HEK293 (cell line): Measurements from ENCODE around the gene RBFOX1.

Experiments
- CTCF ChIA-PET: fragments of 350-600 bp; formaldehyde crosslinking; extraction: SDS; loops from one replicate; lab custom pipeline; 2021; ENCODE audit warnings: antibody characterized with exemption; lab: Yijun Ruan, JAX
- POLR2A ChIA-PET: fragments of 300-600 bp; formaldehyde crosslinking; extraction: SDS; loops from one replicate; lab custom pipeline; 2020; ENCODE audit warnings: antibody characterized with exemption, inconsistent platforms; lab: Yijun Ruan, JAX
- H3K27ac ChIP-seq: fragments of 200-500 bp; sonication (Bioruptor generic); 2 replicates; pipeline ENCODE4 v1.5.1; 2014; ENCODE audit warnings: low read depth, low read length, control low read depth, inconsistent platforms; ENCODE audit errors: extremely low read depth
- H3K36me3 ChIP-seq, 2 experiments: fragments of 200-500 bp in 1 of 2; sonication (Bioruptor generic) in 1 of 2; 1 replicate in 1 of 2; 2 replicates in 1 of 2; pipeline ENCODE4 v1.5.1; 2014 to 2017; ENCODE audit warnings: inconsistent platforms in 2 of 2, low read length in 2 of 2; ENCODE audit not compliant: control insufficient read depth in 2 of 2, insufficient read depth in 1 of 2
- H3K4me1 ChIP-seq: fragments of 200-500 bp; sonication (Bioruptor generic); 2 replicates; pipeline ENCODE4 v1.5.1; 2014; ENCODE audit warnings: mild to moderate bottlenecking, low read length, inconsistent platforms; ENCODE audit not compliant: control insufficient read depth, insufficient read depth
- H3K4me3 ChIP-seq: 2 replicates; pipeline ENCODE4 v1.5.1; 2011; ENCODE audit warnings: low read depth, mild to moderate bottlenecking, control low read depth, low read length, moderate library complexity
- H3K9me3 ChIP-seq: fragments of 200-500 bp; sonication (Bioruptor generic); 2 replicates; pipeline ENCODE4 v1.5.1; 2014; ENCODE audit warnings: low read depth, low read length, inconsistent platforms; ENCODE audit not compliant: control insufficient read depth, insufficient read depth
- EGR2 ChIP-seq: fragments of 450-650 bp; formaldehyde crosslinking; IDR thresholded peaks from 2 replicates; pipeline ENCODE4 v1.5.1; 2016; ENCODE audit warnings: low read depth, missing biosample characterization, missing genetic modification characterization
- GLIS1 ChIP-seq: fragments of 450-650 bp; formaldehyde crosslinking; IDR thresholded peaks from 2 replicates; pipeline ENCODE4 v1.5.1; 2016; ENCODE audit warnings: missing biosample characterization, missing genetic modification characterization
- OVOL3 ChIP-seq: fragments of 450-650 bp; formaldehyde crosslinking; IDR thresholded peaks from 2 replicates; pipeline ENCODE4 v1.5.1; 2016; ENCODE audit warnings: missing biosample characterization, missing genetic modification characterization
- REPIN1 ChIP-seq: fragments of 450-650 bp; formaldehyde crosslinking; IDR thresholded peaks from 2 replicates; pipeline ENCODE4 v1.5.1; 2017; ENCODE audit warnings: missing biosample characterization, missing genetic modification characterization, low read depth
- YY1 ChIP-seq: fragments of 450-650 bp; formaldehyde crosslinking; IDR thresholded peaks from 2 replicates; pipeline ENCODE4 v1.5.1; 2018; ENCODE audit warnings: missing biosample characterization, missing genetic modification characterization
- ZBTB20 ChIP-seq: fragments of 450-650 bp; formaldehyde crosslinking; IDR thresholded peaks from 2 replicates; pipeline ENCODE4 v1.5.1; 2016; ENCODE audit warnings: missing biosample characterization, missing genetic modification characterization
- ZBTB7A ChIP-seq: fragments of 450-650 bp; formaldehyde crosslinking; IDR thresholded peaks from 2 replicates; pipeline ENCODE4 v1.5.1; 2016; ENCODE audit warnings: low read depth, missing biosample characterization, missing genetic modification characterization
- ZFP69B ChIP-seq: fragments of 450-650 bp; formaldehyde crosslinking; IDR thresholded peaks from 2 replicates; pipeline ENCODE4 v1.5.1; 2016; ENCODE audit warnings: missing biosample characterization, missing genetic modification characterization
- ZNF112 ChIP-seq: fragments of 450-650 bp; formaldehyde crosslinking; IDR thresholded peaks from 2 replicates; pipeline ENCODE4 v1.5.0; 2017; ENCODE audit warnings: missing biosample characterization, missing genetic modification characterization
- ZNF138 ChIP-seq: fragments of 450-650 bp; formaldehyde crosslinking; IDR thresholded peaks from 2 replicates; pipeline ENCODE4 v1.5.1; 2016; ENCODE audit warnings: missing biosample characterization, missing genetic modification characterization, borderline replicate concordance
- ZNF184 ChIP-seq: fragments of 450-650 bp; IDR thresholded peaks from 2 replicates; pipeline ENCODE4 v1.5.1; 2018; ENCODE audit warnings: missing biosample characterization, mild to moderate bottlenecking, missing genetic modification characterization
- ZNF354C ChIP-seq: fragments of 450-650 bp; formaldehyde crosslinking; IDR thresholded peaks from 2 replicates; pipeline ENCODE4 v1.5.1; 2016; ENCODE audit warnings: missing biosample characterization, missing genetic modification characterization, low read depth, borderline replicate concordance
- ZNF37A ChIP-seq: fragments of 450-650 bp; IDR thresholded peaks from 2 replicates; pipeline ENCODE4 v1.5.1; 2018; ENCODE audit warnings: missing biosample characterization, missing genetic modification characterization
- ZNF510 ChIP-seq: fragments of 450-650 bp; formaldehyde crosslinking; IDR thresholded peaks from 2 replicates; pipeline ENCODE4 v1.5.1; 2018; ENCODE audit warnings: mild to moderate bottlenecking, missing genetic modification characterization, missing biosample characterization; ENCODE audit not compliant: insufficient replicate concordance
- ZNF670 ChIP-seq: fragments of 450-650 bp; formaldehyde crosslinking; IDR thresholded peaks from 2 replicates; pipeline ENCODE4 v1.5.1; 2016; ENCODE audit warnings: missing biosample characterization, missing genetic modification characterization, low read depth
- ZNF707 ChIP-seq: fragments of 450-650 bp; formaldehyde crosslinking; IDR thresholded peaks from 2 replicates; pipeline ENCODE4 v1.5.1; 2016; ENCODE audit warnings: missing biosample characterization, missing genetic modification characterization
- ZNF747 ChIP-seq: fragments of 450-650 bp; formaldehyde crosslinking; IDR thresholded peaks from 2 replicates; pipeline ENCODE4 v1.5.1; 2016; ENCODE audit warnings: missing biosample characterization, missing genetic modification characterization
- ZNF791 ChIP-seq: fragments of 450-650 bp; formaldehyde crosslinking; IDR thresholded peaks from 2 replicates; pipeline ENCODE4 v1.5.1; 2016; ENCODE audit warnings: missing biosample characterization, missing genetic modification characterization
- ZNF837 ChIP-seq: fragments of 450-650 bp; formaldehyde crosslinking; IDR thresholded peaks from 2 replicates; pipeline ENCODE4 v1.5.1; 2016; ENCODE audit warnings: missing biosample characterization, missing genetic modification characterization
- ZXDB ChIP-seq: fragments of 450-650 bp; formaldehyde crosslinking; IDR thresholded peaks from 2 replicates; pipeline ENCODE4 v1.5.1; 2016; ENCODE audit warnings: missing biosample characterization, missing genetic modification characterization
- TF ChIP-seq, protein P1 (sequence below): fragments of 450-650 bp; formaldehyde crosslinking; optimal IDR thresholded peaks from 2 replicates; pipeline ENCODE3; 2016; ENCODE audit warnings: missing biosample characterization, mild to moderate bottlenecking, missing genetic modification characterization
- TF ChIP-seq, protein P2 (sequence below): fragments of 450-650 bp; IDR thresholded peaks from 2 replicates; pipeline ENCODE4 v1.5.1; 2018; ENCODE audit warnings: missing biosample characterization, mild to moderate bottlenecking, missing genetic modification characterization
- TF ChIP-seq, protein P3 (sequence below): fragments of 450-650 bp; formaldehyde crosslinking; IDR thresholded peaks from 2 replicates; pipeline ENCODE4 v1.5.1; 2016; ENCODE audit warnings: missing biosample characterization, missing genetic modification characterization, borderline replicate concordance
- TF ChIP-seq, protein P4 (sequence below): fragments of 450-650 bp; formaldehyde crosslinking; IDR thresholded peaks from 2 replicates; pipeline ENCODE4; 2016; ENCODE audit warnings: missing biosample characterization, missing genetic modification characterization

RBFOX1 gene

DNA sequence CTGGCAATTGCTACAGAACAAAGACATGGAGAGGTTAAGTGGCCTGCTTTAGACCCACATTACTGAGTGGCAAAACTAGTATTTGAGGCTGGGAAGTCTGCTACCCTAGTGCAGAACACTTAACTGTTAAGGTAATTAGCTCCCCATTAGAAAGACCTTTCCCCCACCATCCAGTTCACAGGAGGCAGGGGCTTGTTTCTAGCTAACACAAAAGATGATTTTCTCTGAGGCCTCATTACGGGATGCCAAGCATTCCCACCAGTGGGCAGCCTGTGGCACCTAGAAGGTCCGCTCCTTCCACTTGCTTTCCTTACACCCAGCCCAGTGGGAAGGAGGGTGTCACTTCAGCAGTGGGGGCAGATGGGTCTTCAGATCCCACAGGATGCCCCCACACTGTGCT is 99.1 kb downstream of the RBFOX1 start (continued):
- no peak for TF ChIP-seq ZNF791 (tag by site-specific recombination)

DNA sequence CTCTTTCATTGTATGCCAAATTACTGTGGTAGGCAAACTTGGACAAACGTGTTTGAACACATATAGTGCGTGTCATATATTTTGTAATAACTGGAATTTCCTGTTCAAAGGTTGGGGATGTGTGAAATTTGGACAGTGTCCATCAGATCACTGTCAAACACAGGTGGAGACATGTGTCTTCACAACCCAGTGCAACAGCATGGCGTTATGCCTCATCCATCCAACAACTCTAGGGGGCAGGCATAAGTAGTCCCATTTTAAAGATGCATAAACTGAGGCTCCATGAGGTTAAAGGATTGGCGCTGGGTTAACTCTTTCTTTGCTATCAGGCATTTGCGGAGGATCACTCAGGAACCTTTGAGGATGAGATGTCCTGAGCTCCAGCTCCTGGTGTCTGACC is 103.7 kb downstream of the RBFOX1 start:
- Histone ChIP-seq H3K27ac (no peak overlapping the region), H3K4me1 (no peaks in the 10 kb centered on the region), H3K36me3 (no peaks in the 10 kb centered on the region), H3K4me3 (no peak overlapping the region), H3K9me3 (no peaks in the 10 kb centered on the region)
- ChIA-PET POLR2A (no interaction called here), CTCF (no interaction called here)
- no peak for TF ChIP-seq ZNF112 (tag by site-specific recombination)
- no peak for TF ChIP-seq ZNF354C (tag by site-specific recombination)
- no peak for TF ChIP-seq ZBTB20 (tag by site-specific recombination)
- TF ChIP-seq, protein P1, sequence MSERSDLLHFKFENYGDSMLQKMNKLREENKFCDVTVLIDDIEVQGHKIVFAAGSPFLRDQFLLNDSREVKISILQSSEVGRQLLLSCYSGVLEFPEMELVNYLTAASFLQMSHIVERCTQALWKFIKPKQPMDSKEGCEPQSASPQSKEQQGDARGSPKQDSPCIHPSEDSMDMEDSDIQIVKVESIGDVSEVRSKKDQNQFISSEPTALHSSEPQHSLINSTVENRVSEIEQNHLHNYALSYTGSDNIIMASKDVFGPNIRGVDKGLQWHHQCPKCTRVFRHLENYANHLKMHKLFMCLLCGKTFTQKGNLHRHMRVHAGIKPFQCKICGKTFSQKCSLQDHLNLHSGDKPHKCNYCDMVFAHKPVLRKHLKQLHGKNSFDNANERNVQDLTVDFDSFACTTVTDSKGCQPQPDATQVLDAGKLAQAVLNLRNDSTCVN (tag by site-specific recombination), result no peak
- TF ChIP-seq ZNF747 (tag by site-specific recombination), result no peak

DNA sequence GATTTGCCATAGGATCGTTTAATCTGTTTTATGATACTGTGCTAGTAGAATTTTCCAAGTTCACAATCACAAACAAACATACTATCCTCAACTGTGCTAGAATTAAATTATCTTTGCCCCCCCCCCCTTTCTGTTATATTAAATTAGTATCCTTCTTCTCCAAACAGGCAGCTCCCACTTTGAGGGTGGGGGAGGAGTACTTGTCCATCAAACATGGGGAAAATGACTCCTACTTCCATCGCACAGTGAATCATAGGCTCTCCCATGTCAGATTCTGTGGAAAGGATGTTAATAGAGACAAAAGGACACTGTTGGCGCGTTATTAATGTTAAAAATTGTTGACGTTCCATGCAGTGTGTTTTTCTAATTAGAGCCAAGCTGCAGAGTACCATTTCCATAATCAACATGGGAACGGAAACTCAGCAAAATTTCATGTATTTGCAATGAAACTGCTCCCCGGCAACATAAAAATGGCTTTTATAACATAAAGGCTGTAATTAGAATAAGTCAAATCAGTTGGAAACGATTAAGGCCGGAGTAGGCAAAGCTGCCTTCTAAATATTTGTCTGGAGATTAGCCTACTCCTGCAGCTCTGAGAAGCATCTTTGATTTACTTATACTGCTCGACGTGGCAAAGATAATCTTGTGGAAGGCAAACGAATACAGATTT is 104.6 kb downstream of the RBFOX1 start:
- TF ChIP-seq ZNF837 (tag by site-specific recombination) (no peak), REPIN1 (tag by site-specific recombination) (no peak), ZNF510 (tag by site-specific recombination) (no peak), ZXDB (no peak), ZNF138 (tag by site-specific recombination) (no peak), ZNF184 (tag by site-specific recombination) (no peak), ZFP69B (no peak), ZNF707 (tag by site-specific recombination) (no peak)
- TF ChIP-seq, protein P2, sequence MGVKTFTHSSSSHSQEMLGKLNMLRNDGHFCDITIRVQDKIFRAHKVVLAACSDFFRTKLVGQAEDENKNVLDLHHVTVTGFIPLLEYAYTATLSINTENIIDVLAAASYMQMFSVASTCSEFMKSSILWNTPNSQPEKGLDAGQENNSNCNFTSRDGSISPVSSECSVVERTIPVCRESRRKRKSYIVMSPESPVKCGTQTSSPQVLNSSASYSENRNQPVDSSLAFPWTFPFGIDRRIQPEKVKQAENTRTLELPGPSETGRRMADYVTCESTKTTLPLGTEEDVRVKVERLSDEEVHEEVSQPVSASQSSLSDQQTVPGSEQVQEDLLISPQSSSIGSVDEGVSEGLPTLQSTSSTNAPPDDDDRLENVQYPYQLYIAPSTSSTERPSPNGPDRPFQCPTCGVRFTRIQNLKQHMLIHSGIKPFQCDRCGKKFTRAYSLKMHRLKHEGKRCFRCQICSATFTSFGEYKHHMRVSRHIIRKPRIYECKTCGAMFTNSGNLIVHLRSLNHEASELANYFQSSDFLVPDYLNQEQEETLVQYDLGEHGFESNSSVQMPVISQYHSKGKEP (tag by site-specific recombination), result no peak
- TF ChIP-seq, all 188 proteins: peak for 0
- POLR2A ChIA-PET, result no interaction called here
- CTCF ChIA-PET, result interaction anchor here (0.7 kb wide), 1 partner anchor 1329 kb away, joined by 3 read pairs; no protein-coding TSS in a partner anchor
- no peaks in the 10 kb centered on the region for H3K36me3 ChIP-seq
- H3K4me3 ChIP-seq, result no peak overlapping the region
- no peak overlapping the region for H3K27ac ChIP-seq
- H3K4me1 ChIP-seq, result no peaks in the 10 kb centered on the region
- no peaks in the 10 kb centered on the region for H3K9me3 ChIP-seq

DNA sequence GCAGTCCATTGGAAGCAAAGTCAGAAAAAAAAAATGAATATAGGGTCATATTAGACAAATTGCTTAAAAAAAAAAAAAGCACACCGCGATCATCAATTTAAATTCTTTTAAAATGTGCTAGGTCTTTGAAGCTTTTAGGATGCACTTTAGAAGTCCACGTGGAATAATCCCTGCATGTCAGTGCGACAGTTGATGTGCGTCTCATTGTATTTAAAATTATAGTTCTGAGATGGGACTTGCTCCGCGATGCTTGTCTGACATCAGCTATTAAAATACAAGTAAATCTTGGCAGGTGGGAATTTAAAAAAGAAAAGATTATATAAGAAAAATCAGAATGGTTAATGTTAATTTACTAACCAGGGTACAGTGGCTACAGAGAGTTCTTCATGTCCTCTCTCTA is 105.2 kb downstream of the RBFOX1 start:
- no peak overlapping the region for H3K27ac ChIP-seq
- no peaks in the 10 kb centered on the region for H3K9me3 ChIP-seq
- CTCF ChIA-PET, result interaction anchor here (0.7 kb wide), 1 partner anchor 1330 kb away, joined by 3 read pairs; no protein-coding TSS in a partner anchor
- POLR2A ChIA-PET, result no interaction called here
- no peaks in the 10 kb centered on the region for H3K4me1 ChIP-seq
- H3K36me3 ChIP-seq, result no peaks in the 10 kb centered on the region
- H3K4me3 ChIP-seq, result no peak overlapping the region
- TF ChIP-seq ZBTB7A (no peak), OVOL3 (tag by site-specific recombination) (no peak), ZNF670 (tag by site-specific recombination) (no peak), YY1 (tag by site-specific recombination) (no peak), GLIS1 (tag by site-specific recombination) (no peak), EGR2 (no peak), ZNF37A (tag by site-specific recombination) (no peak)
- TF ChIP-seq, protein P3, sequence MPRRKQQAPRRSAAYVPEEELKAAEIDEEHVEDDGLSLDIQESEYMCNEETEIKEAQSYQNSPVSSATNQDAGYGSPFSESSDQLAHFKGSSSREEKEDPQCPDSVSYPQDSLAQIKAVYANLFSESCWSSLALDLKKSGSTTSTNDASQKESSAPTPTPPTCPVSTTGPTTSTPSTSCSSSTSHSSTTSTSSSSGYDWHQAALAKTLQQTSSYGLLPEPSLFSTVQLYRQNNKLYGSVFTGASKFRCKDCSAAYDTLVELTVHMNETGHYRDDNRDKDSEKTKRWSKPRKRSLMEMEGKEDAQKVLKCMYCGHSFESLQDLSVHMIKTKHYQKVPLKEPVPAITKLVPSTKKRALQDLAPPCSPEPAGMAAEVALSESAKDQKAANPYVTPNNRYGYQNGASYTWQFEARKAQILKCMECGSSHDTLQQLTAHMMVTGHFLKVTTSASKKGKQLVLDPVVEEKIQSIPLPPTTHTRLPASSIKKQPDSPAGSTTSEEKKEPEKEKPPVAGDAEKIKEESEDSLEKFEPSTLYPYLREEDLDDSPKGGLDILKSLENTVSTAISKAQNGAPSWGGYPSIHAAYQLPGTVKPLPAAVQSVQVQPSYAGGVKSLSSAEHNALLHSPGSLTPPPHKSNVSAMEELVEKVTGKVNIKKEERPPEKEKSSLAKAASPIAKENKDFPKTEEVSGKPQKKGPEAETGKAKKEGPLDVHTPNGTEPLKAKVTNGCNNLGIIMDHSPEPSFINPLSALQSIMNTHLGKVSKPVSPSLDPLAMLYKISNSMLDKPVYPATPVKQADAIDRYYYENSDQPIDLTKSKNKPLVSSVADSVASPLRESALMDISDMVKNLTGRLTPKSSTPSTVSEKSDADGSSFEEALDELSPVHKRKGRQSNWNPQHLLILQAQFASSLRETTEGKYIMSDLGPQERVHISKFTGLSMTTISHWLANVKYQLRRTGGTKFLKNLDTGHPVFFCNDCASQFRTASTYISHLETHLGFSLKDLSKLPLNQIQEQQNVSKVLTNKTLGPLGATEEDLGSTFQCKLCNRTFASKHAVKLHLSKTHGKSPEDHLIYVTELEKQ (tag by site-specific recombination), result no peak
- TF ChIP-seq, protein P4, sequence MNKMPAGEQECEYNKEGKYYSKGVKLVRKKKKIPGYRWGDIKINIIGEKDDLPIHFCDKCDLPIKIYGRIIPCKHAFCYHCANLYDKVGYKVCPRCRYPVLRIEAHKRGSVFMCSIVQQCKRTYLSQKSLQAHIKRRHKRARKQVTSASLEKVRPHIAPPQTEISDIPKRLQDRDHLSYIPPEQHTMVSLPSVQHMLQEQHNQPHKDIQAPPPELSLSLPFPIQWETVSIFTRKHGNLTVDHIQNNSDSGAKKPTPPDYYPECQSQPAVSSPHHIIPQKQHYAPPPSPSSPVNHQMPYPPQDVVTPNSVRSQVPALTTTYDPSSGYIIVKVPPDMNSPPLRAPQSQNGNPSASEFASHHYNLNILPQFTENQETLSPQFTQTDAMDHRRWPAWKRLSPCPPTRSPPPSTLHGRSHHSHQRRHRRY (tag by site-specific recombination), result no peak
